Progenitor cell of endocrine pancreas (in vitro differentiated cells): ENCODE measurements around the gene FAM222A. TPM values are rescaled to one million over a fixed set of nuclear protein-coding genes. Genes with fewer than 3 reads are reported as not detected.

Experiments
- DNase-seq: peaks from one replicate; pipeline ENCODE4 v3.0.0; 2021; ENCODE audit warnings: low spot score; ENCODE audit not compliant: unreplicated experiment
- H3K27ac Mint-ChIP-seq: 2 replicates; pipeline ENCODE4 v1.8.0; 2021; ENCODE audit warnings: mild to moderate bottlenecking, moderate library complexity, mixed read lengths
- H3K27me3 Mint-ChIP-seq: 2 replicates; pipeline ENCODE4 v1.8.0; 2021; ENCODE audit warnings: mixed read lengths
- H3K36me3 Mint-ChIP-seq: 2 replicates; pipeline ENCODE4 v1.8.0; 2022; ENCODE audit warnings: mixed read lengths; ENCODE audit not compliant: insufficient read depth
- H3K4me1 Mint-ChIP-seq: 2 replicates; pipeline ENCODE4 v1.8.0; 2021; ENCODE audit warnings: low read depth, mixed read lengths
- H3K4me3 Mint-ChIP-seq: 2 replicates; pipeline ENCODE4 v1.8.0; 2021; ENCODE audit warnings: low read depth, mild to moderate bottlenecking, moderate library complexity, mixed read lengths
- H3K9me3 Mint-ChIP-seq: 2 replicates; pipeline ENCODE4 v1.8.0; 2021; ENCODE audit warnings: low read depth, mixed read lengths
- total RNA-seq: library from RNA; stranded (reverse); gene quantifications from 2 replicates; pipeline ENCODE4 v1.2.1, GENCODE V29; 2021
- TF ChIP-seq, protein P1 (sequence below): fragments of 200-600 bp; sonication (generic); IDR thresholded peaks from one replicate; pipeline ENCODE4 v1.5.0; 2021; ENCODE audit warnings: antibody characterized with exemption, mild to moderate bottlenecking; ENCODE audit not compliant: unreplicated experiment

The FAM222A gene
- total RNA-seq, 1 donor from 2014 or later, result 11.6 TPM

DNA sequence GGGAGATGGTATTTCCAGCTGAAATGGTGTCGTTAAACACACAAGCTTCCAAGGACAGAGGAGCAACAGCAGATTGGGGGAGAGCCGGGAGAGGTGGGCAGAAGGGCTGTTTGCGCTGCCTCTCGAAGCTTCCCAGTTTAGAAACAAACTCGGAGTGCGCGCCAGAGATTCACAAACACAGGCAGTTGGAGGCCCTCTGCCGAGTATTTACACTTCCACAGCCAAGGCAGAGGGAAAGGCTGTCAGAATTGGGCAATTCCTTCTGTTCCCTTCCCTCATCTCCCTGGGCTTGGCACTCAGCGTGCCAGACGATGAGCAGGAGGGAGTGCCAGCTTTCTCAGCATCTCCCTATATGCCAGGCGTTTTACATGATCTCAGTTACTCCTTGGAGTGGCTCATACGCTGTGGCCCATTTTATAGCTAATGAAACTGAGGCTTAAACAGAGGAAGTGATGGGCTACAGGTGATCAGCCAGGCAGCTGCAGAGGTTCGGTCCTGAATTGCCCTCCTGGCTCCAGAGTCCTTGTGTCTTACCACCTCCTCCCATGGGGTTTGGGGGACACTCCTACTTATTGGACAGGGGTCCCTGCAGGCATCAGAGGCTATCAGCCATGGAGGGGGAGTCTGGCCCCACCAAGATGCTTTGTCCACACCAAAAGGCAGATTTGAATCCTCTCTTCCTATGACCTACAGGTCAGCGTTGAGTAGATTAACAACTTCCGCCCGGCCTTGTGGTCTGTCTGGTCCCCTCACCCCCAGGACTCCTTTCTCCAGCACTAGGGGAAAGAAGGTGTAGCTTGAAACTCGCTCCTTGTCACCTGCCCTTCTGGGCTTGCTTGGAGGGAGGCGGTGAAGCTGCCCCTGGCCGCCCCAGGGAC lies 3.1 kb downstream of the FAM222A start:
- DNase-seq, result no peak
- Mint-ChIP-seq H3K27me3 (peaks cover 42% of the 10 kb centered on the region), H3K9me3 (no peaks in the 10 kb centered on the region), H3K4me3 (no peak overlapping the region), H3K27ac (no peak overlapping the region), H3K36me3 (no peaks in the 10 kb centered on the region), H3K4me1 (peaks cover 10% of the 10 kb centered on the region)
- TF ChIP-seq, protein P1, sequence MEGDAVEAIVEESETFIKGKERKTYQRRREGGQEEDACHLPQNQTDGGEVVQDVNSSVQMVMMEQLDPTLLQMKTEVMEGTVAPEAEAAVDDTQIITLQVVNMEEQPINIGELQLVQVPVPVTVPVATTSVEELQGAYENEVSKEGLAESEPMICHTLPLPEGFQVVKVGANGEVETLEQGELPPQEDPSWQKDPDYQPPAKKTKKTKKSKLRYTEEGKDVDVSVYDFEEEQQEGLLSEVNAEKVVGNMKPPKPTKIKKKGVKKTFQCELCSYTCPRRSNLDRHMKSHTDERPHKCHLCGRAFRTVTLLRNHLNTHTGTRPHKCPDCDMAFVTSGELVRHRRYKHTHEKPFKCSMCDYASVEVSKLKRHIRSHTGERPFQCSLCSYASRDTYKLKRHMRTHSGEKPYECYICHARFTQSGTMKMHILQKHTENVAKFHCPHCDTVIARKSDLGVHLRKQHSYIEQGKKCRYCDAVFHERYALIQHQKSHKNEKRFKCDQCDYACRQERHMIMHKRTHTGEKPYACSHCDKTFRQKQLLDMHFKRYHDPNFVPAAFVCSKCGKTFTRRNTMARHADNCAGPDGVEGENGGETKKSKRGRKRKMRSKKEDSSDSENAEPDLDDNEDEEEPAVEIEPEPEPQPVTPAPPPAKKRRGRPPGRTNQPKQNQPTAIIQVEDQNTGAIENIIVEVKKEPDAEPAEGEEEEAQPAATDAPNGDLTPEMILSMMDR, result no peak

- H3K27ac Mint-ChIP-seq, result no peak overlapping the region
- DNase-seq, result no peak
- H3K4me3 Mint-ChIP-seq, result no peak overlapping the region
- H3K27me3 Mint-ChIP-seq, result peaks cover 36% of the 10 kb centered on the region
- H3K9me3 Mint-ChIP-seq, result no peaks in the 10 kb centered on the region
- H3K36me3 Mint-ChIP-seq, result no peaks in the 10 kb centered on the region
- TF ChIP-seq, protein P1, result no peak
- peaks cover 10% of the 10 kb centered on the region for H3K4me1 Mint-ChIP-seq
These were observed 4.0 kb downstream of the FAM222A start for GRCh38 chr12:109717390-109718357.

GRCh38 chr12:109718390-109718789 lies 4.8 kb downstream of the FAM222A start:
- peaks cover 10% of the 10 kb centered on the region for H3K4me1 Mint-ChIP-seq
- no peak for DNase-seq
- H3K27ac Mint-ChIP-seq, result no peak overlapping the region
- no peak overlapping the region for H3K4me3 Mint-ChIP-seq
- TF ChIP-seq, protein P1, result no peak
- no peaks in the 10 kb centered on the region for H3K36me3 Mint-ChIP-seq
- no peaks in the 10 kb centered on the region for H3K9me3 Mint-ChIP-seq
- H3K27me3 Mint-ChIP-seq, result peaks cover 36% of the 10 kb centered on the region

- Mint-ChIP-seq H3K9me3 (no peaks in the 10 kb centered on the region), H3K36me3 (no peaks in the 10 kb centered on the region), H3K4me3 (peak overlapping the region; percentile 14), H3K27me3 (peaks cover 36% of the 10 kb centered on the region), H3K27ac (no peak overlapping the region), H3K4me1 (peaks cover 10% of the 10 kb centered on the region)
- DNase-seq, result no peak
- TF ChIP-seq, protein P1, result peak; percentile 39
These were observed 5.7 kb downstream of the FAM222A start for GRCh38 chr12:109719123-109720022.
